GM18907 (cell line): Measurements from ENCODE around the gene ADGRL1.
"Not testable (repeated sequence)": the region's sequence is repeated elsewhere in the genome, so short reads cannot be mapped to it uniquely, and the experiment has no call there.

Experiments used
- ATAC-seq: cut with Tn5 transposase; IDR thresholded peaks from one replicate; pipeline ENCODE4 v1.9.1; 2021; ENCODE audit warnings: mild to moderate bottlenecking, moderate library complexity; ENCODE audit not compliant: unreplicated experiment

Gene ADGRL1

DNA sequence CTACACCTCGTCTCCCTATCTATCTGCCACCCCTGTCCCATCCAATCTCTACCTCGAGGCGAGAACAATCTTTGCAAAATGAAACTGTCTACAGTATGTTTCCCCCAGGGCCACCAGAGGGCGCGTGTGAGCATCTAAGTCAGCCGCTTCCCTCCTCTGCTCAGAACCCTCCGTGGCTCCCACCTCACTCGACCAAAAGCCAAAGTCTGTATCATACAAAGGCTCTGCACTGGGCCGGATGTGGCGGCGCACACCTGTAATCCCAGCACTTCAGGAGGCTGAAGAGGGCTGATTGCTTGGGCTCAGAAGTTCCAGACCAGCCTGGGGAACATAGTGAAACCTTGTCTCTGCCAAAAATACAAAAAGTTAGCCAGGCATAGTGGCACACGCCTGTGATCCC, 9.9 kb downstream of the ADGRL1 start:
- ATAC-seq = not testable (repeated sequence)

DNA sequence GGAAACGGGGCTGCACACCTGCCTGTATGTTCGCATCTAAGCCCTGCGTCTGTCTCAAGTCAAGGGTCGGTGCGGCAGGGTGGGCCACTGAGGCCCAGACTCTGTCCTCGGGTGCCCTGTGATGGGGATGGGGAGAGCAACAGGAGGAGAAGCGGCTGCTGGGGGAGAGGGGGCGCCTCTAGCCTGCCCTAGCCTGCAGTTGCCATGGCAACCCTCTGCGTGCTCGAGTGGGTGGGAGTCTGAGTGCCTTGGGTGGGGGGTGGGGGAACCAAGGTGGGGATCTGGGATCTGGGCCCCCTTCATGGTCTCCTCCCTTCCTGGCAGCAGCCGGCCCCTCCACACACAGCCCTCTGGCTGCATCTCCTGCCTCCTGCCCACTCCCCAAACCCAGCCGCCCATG, 10.8 kb downstream of the ADGRL1 start:
- not testable (repeated sequence) for ATAC-seq

DNA sequence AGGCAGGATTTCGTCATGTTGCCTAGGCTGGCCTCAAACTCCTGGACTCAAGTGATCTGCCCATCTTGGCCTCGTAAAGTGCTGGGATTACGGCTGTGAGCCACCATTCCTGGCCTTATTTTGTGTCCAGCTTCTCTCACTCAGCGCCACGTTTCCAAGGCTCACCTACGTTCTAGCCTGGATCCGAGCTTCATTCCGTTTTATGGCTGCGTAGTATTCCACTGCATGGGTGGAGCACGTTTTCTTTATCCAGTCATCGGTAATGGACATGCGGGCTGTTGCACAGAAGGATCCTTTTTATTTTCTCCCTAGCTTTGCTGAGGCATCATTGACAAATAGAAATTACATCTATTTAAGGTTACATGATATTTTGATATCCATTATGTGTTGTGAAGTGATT, 16.6 kb downstream of the ADGRL1 start:
- ATAC-seq = no peak

DNA sequence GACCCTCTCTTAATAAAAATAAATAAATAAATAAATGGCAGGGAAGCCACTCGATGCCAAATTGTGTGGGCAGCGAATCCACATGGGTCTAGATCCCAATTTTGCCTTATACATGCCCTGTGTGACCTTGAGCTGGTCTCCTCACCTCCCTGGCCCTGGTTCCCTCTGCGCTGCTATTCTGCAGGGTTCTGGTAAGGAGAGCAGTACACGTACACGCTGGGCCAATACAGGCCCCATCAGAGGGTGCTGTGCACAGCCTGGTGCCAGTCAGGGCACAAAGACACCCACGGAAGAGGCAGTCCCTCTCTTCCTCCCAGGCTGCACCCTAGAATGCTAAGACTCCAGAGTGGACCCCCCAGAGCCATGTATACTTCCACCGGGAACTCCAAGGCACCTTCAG, 17.9 kb downstream of the ADGRL1 start:
- not testable (repeated sequence) for ATAC-seq

DNA sequence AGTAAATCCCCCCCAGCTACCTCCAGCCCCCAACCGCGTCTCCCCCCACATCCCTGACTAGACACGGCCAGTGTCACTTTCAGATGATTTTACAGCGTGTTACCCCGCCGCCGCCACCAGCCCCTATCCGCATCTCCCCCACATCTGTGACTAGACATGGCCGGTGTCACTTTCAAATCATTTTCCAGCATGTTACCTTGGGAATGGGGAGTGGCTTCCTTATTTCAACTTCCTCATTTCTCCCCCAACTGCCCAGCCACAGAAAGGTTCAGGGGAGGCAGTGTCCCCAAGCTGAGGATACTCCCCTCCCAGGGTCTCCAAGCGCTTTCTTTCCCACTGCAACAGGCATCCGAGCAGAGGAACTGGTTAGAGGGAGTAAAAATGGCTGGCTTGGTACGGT, 18.4 kb downstream of the ADGRL1 start:
- no peak for ATAC-seq

DNA sequence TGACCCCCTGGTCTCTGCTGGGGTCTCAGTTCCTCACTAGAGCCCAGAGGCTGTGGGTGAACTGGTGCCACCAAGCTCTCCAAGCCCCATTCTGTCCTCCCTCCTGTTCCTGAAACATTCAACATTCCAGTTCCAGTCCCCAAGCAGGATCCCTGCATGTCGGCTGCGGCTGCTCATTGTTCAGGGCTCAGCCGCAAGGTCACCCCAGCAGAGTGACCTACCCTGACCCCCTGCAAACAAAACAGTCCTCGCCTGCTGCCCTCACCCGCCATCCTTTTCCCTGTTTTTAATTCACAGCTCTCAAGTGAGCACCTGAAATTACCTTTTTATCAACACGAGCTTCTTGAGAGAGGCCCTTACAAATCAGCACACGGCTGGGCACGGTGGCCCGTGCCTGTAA, 19.3 kb downstream of the ADGRL1 start:
- not testable (repeated sequence) for ATAC-seq

DNA sequence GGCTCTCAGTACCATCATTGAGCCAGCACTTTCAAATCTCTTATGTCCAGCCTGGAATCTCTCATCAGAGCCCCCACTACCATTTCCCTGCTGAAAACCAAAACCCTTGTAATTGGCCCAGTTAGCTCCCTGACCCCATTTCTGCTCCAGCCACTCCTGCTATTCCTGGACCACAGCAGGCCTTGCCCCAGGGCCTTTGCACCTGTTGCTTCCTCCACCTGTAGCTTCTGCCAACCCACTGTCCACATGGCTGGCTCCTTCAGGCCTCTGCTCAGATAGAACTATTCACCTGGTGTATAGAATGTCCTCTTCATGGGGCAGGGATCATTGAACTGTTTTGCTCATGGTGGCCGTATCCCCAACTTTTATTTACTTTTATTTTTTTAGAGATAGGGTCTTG, 20.3 kb downstream of the ADGRL1 start:
- ATAC-seq = not testable (repeated sequence)

DNA sequence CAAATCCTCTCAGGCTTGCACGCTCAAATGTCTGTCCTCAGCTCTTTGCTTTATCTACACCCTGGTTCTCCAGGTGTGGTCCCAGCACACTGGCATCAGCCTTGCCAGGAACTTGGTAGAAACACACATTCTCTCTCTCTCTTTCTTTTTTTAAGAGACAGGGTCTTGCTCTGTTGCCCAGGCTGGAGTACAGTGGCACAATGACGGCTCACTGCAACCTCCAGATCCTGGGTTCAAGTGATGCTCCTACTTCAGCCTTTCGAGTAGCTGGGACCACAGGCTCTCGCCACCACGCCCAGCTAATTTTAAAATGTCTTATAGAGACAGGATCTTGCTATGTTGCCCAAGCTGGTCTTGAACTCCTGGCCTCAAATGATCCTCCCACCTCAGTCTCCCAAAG, 20.8 kb downstream of the ADGRL1 start:
- no peak for ATAC-seq

DNA sequence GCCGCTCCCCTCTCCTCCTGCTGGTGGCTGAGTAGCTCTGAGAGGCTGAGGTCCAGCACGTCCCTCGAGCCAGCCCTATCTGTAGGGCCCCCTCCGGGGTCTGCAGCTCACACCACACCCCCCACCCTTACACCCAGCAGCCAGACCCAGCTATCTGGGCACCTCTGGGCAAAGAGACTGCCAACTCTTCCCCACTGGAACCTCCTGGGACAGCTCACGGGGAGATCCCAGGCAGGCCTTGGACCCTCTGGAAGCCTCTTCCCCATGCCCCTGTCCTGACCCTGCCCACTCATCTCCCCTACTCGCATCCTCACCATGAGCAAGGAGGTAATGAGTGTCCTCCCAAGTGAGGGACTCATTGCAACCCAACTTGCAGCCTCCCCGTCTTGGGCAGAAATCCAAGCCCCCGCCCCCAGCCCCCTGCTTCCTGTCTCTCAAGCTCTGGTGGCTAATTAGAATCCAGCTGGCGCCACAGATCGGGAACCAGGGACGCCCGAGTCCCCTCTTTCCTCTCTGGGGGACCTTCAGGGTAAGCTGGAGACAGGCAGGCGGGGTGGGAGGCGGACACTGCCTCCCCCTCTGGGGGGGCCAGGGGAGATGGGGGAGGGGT, 22.1 kb downstream of the ADGRL1 start:
- no peak for ATAC-seq

DNA sequence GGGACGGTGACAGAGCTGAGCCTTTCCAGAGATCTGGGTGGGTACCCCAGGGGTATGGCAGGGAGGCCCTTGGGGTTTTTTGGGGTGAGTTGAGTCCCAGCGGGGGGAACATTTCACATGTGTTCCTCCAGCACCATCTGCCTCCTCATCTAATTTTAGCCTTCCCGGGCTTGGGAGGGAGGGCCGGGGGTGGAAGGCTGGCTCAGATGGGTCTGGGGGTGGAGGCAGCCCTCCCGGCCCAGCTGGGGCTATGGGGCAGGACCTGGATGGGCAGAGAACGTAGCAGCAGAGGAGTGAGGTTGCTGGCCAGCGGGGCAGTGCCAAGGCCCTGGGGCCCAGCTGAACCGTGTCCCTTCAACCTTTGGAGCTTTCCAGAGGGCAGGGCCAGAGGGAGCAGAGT, 23.5 kb downstream of the ADGRL1 start:
- no peak for ATAC-seq

DNA sequence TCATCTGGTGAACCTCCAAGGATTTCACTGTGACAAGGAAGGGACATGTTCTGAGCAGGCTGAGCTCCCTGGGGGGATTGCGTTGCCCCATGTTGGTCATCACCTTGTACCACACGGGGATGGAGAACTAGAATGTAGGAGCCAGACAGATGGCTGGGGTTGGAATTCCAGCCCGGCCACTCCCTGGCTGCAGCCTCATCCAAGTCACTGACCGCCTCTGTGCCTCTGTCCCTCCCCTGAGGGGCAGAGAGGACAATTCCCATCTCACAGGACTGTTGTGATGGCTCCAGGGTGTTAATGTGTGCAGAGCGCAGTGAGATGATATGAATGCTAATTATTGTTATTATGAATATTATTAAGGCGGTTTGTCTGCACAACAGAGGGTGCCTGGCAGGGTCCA, 24.1 kb downstream of the ADGRL1 start:
- no peak for ATAC-seq

DNA sequence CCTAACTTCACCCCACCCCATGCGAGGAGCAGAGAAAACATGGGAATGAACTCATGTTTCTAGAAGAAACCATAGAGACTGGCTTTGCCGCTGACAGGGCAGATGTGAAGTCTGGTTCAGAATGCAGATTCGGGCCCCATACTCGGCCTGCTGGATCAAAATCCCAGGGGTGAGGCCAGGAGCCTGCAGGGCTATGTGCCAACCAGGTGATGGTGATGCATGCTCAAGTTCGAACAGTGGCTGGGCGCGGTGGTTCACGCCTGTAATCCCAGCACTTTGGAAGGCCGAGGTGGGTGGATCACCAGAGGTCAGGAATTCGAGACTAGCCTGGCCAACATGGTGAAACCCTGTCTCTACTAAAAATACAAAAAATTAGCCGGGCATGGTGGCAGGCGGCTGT, 24.8 kb downstream of the ADGRL1 start:
- ATAC-seq = not testable (repeated sequence)

DNA sequence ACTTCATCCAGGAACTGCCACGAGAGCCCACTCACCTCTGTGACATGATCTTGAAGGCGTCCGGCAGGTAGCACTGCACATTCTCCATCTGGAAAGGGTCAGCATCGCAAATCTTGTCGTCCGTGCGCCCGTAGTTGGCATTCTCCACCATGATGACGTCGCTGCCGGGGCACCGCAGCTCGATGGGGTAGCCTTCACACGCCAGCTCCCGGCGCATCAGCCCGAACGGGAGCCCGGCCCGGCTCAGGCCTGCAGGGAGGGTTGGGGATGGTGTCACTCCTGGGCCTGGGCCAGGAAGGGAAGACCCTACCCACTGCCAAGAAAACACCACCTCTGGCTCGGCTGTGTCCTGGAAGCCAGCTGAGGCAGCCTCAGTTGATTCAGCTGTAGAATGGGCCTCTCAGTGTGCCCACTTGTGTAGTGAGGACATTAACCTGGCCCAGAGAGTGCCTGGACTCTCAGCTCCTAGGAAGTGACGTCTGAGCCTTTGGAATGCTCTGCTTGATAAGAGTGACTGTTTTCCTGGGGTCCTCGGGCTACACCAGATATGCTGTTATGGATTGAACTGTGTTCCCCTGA, 28.4 kb downstream of the ADGRL1 start:
- ATAC-seq = no peak

DNA sequence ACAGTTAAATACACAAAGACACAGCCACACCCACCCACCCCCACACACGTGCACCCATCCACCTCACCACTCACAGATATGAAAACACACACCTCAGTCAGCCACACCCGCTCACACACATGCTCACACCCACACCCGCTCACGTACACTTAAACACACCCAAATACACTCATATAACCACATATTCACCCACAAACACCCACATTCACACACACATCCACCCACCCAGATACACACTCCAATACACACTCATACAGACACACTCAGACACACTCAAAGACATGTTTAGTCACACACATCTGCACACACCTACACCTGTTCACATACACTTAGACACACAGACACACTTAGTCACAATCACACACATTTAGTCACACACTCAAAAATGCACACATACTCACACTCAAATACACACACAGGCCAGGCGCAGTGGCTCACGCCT, 30.6 kb downstream of the ADGRL1 start:
- no peak for ATAC-seq

DNA sequence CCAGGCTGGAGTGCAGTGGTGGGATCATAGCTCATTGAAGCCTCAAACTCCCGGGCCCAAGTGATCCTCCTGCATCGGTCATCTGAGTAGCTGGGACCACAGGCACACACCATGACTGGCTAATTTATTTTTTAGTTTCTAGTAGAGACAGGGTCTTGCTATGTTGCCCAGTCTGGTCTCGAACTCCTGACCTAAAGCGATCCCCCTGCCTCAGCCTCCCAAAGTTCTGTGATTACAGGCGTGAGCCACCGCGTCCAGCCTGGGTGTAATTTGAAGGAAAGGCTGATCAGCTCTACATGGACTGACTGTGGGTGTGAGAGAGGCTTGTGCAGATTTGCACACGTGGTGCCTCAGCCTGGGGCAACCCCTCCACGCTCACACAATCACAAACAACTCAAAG, 31.1 kb downstream of the ADGRL1 start:
- no peak for ATAC-seq

DNA sequence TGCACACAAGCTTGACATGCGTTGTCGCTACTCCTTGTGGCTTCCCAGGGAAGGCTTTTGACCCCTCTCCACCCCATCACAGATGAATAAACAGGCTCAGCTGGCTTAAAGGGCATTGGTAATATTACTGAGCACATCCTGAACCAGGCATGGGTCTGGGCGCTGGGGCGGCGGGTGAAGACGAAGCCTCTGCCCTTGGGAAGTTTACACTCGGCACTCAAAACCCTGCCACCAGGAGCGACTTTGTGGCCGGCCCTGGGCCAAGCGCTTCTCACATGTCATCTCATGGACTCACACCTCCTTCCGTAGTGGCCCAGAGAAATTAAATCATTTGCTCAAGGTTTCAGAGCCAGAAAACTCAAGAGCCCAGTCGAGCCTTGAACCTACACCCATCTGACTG, 37.0 kb downstream of the ADGRL1 start:
- ATAC-seq = no peak

DNA sequence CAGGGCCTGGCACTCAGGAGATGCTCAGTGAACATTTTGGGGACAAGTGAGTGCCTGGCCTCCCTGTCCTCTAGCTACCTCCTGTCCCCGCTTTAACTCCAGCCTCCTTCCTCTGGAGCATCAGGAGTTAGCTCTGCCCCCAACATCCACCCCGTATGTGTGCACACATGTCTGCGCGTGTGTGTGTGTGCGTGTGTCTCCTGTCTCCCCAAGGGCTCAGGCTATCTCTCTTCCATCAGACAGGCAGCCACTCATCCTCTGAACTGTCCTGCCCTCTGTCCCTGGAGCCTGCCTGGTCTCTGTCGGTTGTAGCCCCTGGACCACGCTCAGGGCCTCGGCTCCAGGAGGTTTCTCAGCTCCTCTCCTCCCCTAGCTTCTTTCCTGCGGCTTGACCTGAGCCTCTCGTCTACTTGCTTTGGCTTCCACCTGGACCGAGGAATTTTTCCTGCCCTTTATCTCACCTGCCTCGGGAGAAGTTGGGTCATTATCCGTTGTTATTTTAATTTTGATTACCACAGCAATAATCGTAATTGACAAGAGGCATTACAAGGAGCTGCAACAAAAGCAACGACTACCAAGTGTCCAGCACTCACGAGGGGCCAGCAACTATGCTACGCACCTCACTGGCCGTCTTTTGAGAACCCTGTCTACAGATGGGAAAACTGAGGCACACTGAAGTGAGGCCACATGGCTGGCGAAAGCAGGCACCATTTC, 37.6 kb downstream of the ADGRL1 start:
- no peak for ATAC-seq

DNA sequence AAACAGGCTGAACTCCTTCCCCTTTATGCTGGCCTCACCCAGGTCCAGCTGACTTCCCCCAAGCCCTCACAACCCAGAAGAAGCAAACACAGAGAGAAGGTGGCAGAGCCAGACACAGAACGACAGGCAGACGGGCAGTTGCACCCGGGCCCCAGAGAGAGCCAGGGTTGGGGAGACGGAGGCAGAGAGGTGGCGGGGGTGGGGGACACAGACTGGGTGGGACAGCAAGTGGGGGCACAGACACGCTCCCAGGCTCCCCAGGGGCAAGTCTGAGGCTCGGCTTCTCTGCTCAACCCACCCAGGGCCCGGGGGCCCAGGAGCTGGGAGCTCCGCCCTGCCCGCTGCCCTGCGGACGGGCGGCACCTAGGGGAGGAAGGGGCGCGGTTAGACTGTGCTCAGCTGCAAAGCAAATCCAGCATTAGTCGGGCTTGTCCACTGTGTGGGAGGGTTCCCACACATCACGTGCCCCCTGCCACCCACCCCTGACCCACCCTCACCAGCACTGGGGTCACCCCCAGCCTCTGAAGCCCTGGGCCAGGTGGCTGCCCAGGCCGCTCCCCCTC, 38.3 kb downstream of the ADGRL1 start:
- no peak for ATAC-seq

DNA sequence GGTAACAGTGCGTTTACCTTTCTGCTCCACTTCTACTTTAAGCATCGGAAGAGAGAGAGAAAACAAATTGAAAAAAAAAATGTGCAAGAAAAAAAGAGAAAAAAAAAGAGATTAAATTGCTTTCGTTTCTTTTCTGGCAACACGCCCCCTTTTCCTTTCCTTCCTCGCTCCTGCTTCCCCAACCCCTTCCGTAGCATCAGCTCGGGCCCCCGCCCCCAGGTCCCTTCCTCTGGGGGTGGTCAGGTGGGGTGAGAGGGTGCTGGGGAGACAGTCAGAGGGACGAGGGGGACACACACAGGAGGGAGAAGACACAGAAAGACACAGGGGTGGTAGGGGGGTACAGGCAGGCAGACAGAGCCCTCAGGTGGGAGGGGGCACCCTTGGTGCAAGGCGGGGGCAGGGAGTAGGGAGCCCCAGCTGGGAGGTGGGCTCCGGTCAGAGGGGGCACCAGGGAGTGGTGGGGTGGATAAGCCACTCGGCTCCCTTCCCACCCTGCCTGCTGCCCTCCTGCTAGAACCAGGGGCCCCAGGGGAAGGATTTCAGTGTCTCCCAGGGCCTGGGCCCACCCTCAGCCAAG, 38.9 kb downstream of the ADGRL1 start:
- ATAC-seq = no peak

DNA sequence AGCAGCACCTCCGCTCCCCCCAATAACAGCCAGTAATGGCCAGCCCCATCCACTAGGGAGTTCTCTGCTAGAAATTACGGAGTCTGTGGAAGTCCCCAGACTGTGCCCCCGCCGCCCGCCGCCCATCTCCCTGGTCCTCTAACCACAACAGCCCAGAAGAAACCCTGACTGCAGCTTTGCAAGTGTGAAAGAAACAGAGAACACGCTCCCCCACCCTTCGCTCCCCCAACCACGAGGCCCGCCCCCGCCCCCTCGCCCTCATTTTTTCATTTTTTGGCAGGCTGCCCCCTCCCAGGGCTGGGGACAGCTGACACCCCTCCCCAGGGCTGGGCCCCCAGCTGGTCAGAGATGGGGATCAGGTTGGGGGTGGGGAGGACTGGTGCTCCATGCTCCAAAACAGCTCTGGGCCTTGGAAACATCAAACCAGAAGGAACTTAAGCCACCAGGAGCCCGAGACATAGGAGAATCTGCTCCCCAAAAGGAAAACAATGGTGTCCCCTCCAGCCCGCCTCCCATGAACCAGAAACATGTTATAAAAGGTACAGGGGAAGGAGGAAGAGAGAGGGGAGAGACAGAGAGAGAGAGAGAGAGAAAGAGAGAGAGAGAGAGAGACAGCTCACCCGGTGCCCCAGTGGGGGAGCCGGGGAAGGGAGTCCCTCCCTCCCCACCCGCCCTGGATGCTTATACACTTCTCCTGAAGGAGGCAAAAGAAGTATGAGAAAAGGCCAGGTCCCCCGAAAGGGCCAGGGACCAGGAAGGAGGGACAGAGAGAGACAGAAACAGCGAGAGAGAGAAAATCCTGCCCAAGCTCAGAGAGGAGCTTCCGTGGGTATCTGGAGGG, 39.8 kb downstream of the ADGRL1 start:
- ATAC-seq = no peak
